HT-29 (cell line): ENCODE data around the gene TNFAIP8. TPM values are rescaled to one million over a fixed set of nuclear protein-coding genes. Genes with fewer than 3 reads are reported as not detected.

Experiments used
- DNase-seq: peaks from one replicate; pipeline ENCODE4 v3.0.0-alpha.2; 2015; ENCODE audit warnings: low spot score
- total RNA-seq: library from RNA; depleted of rRNA; stranded (reverse); fragments of >200 nt; shearing (Covaris generic); gene quantifications from 2 replicates; pipeline ENCODE4 v1.2.3, GENCODE V29; 2014

Gene TNFAIP8
- total RNA-seq, 1 experiment from 2014 or later = 10.7 TPM

GRCh38 chr5:119346394-119346793, 9.4 kb upstream of the TNFAIP8 start:
- DNase-seq = no peak

GRCh38 chr5:119347574-119347973, 8.2 kb upstream of the TNFAIP8 start:
- DNase-seq = no peak

GRCh38 chr5:119347991-119348390, 7.8 kb upstream of the TNFAIP8 start:
- DNase-seq = no peak

GRCh38 chr5:119353213-119353612, 2.6 kb upstream of the TNFAIP8 start:
- no peak for DNase-seq

GRCh38 chr5:119353686-119354366, 2.0 kb upstream of the TNFAIP8 start:
- no peak for DNase-seq

GRCh38 chr5:119354537-119355243, 1.1 kb upstream of the TNFAIP8 start:
- DNase-seq = no peak

- DNase-seq = peak; percentile 75
Observed at GRCh38 chr5:119355244-119355638, 578 bp upstream of the TNFAIP8 start.

GRCh38 chr5:119356612-119357188, 881 bp downstream of the TNFAIP8 start:
- no peak for DNase-seq

GRCh38 chr5:119357270-119357669, 1.5 kb downstream of the TNFAIP8 start:
- DNase-seq = peak; percentile 40

GRCh38 chr5:119357808-119358529, 2.1 kb downstream of the TNFAIP8 start:
- no peak for DNase-seq

GRCh38 chr5:119358530-119358900, 2.7 kb downstream of the TNFAIP8 start:
- DNase-seq = no peak

- peak; percentile 33 for DNase-seq
Observed at GRCh38 chr5:119358901-119359603, 3.2 kb downstream of the TNFAIP8 start.

GRCh38 chr5:119359737-119360413, 4.1 kb downstream of the TNFAIP8 start:
- DNase-seq = peak; percentile 61

GRCh38 chr5:119360905-119361593, 5.2 kb downstream of the TNFAIP8 start:
- no peak for DNase-seq

GRCh38 chr5:119361594-119362125, 5.8 kb downstream of the TNFAIP8 start:
- DNase-seq = no peak

GRCh38 chr5:119362714-119363113, 6.9 kb downstream of the TNFAIP8 start:
- no peak for DNase-seq

GRCh38 chr5:119363271-119363670, 7.5 kb downstream of the TNFAIP8 start:
- DNase-seq = no peak

- DNase-seq = no peak
Observed at GRCh38 chr5:119363936-119364335, 8.1 kb downstream of the TNFAIP8 start.

GRCh38 chr5:119365847-119366539, 10.2 kb downstream of the TNFAIP8 start:
- DNase-seq = no peak

GRCh38 chr5:119366540-119366881, 10.7 kb downstream of the TNFAIP8 start:
- DNase-seq = no peak
